HL-60/S4 treated with phorbol 12-myristate 13-acetate at 8.2 ng/mL for 4 days and 3 days (cell line): Measurements from ENCODE around the gene RBM14.
"Not testable (repeated sequence)": the region's sequence is repeated elsewhere in the genome, so short reads cannot be mapped to it uniquely, and the experiment has no call there.

Experiments used
- in situ Hi-C: fragments of 300-500 bp; cut with MboI; formaldehyde crosslinking; loops from 2 replicates; pipeline ENCODE4 v1.15.0; 2022; ENCODE audit warnings: low sequenced_read_pairs

The RBM14 gene

GRCh38 chr11:66616379-66617154 is at the start of gene RBM14:
Gene RBM14, plus strand, starts transcription at chr11:66616630. Its CDS starts 91 bp downstream, at chr11:66616721.
- in situ Hi-C loops = no loop called here

GRCh38 chr11:66567787-66568123 is 48.7 kb upstream of the RBM14 start:
- in situ Hi-C loops = no loop called here

GRCh38 chr11:66568124-66568916 is 48.1 kb upstream of the RBM14 start, which contains the start of gene CTSF:
Gene CTSF, minus strand, starts transcription at chr11:66568606. Its CDS starts 120 bp downstream, at chr11:66568486.
- in situ Hi-C loops = no loop called here

- in situ Hi-C loops = no loop called here
Observed at GRCh38 chr11:66569076-66569475, 47.4 kb upstream of the RBM14 start.

- in situ Hi-C loops = no loop called here
Observed at GRCh38 chr11:66570079-66570849, 46.2 kb upstream of the RBM14 start.

- in situ Hi-C loops = no loop called here
Observed at GRCh38 chr11:66570850-66571180, 45.6 kb upstream of the RBM14 start.

- in situ Hi-C loops = no loop called here
Observed at GRCh38 chr11:66579017-66579606, 37.3 kb upstream of the RBM14 start.

- in situ Hi-C loops = no loop called here
Observed at GRCh38 chr11:66580803-66581202, 35.6 kb upstream of the RBM14 start.

GRCh38 chr11:66581261-66581660 is 35.2 kb upstream of the RBM14 start:
- in situ Hi-C loops = no loop called here

- in situ Hi-C loops = not testable (repeated sequence)
Observed at GRCh38 chr11:66582565-66583147, 33.8 kb upstream of the RBM14 start.

- in situ Hi-C loops = not testable (repeated sequence)
Observed at GRCh38 chr11:66585447-66585846, 31.0 kb upstream of the RBM14 start.

- in situ Hi-C loops = no loop called here
Observed at GRCh38 chr11:66586136-66586535, 30.3 kb upstream of the RBM14 start.

- in situ Hi-C loops = not testable (repeated sequence)
Observed at GRCh38 chr11:66589315-66589714, 27.1 kb upstream of the RBM14 start.

- in situ Hi-C loops = no loop called here
Observed at GRCh38 chr11:66589996-66590675, 26.3 kb upstream of the RBM14 start.

- in situ Hi-C loops = no loop called here
Observed at GRCh38 chr11:66591175-66591574, 25.3 kb upstream of the RBM14 start.

- in situ Hi-C loops = no loop called here
Observed at GRCh38 chr11:66592457-66593302, 23.8 kb upstream of the RBM14 start, which contains the start of the genes CCDC87 and CCS. Gene CCDC87, minus strand, starts transcription at chr11:66593063. Its CDS starts 48 bp downstream, at chr11:66593015. Gene CCS, plus strand, starts transcription at chr11:66593185. Its CDS starts 77 bp downstream, at chr11:66593262.

- in situ Hi-C loops = no loop called here
Observed at GRCh38 chr11:66593303-66593635, 23.2 kb upstream of the RBM14 start.

GRCh38 chr11:66593650-66594049 is 22.8 kb upstream of the RBM14 start:
- in situ Hi-C loops = no loop called here

- in situ Hi-C loops = no loop called here
Observed at GRCh38 chr11:66595245-66595904, 21.1 kb upstream of the RBM14 start.
